Mucosa of descending colon (tissue), 3 donors: ENCODE data around the gene GDF10. TPM values are rescaled to one million over a fixed set of nuclear protein-coding genes. Genes with fewer than 3 reads are reported as not detected.
A peak's percentile ranks its signal among the peaks of the same experiment; 100 is the strongest.

ENCODE experiments used
- ATAC-seq: fragments of 200-7000 bp; cut with Tn5 transposase; one replicate; pipeline ENCODE4 v1.9.1; 2020; ENCODE audit warnings: mild to moderate bottlenecking, moderate library complexity
- DNase-seq, 3 donors: peaks; one replicate each; pipeline ENCODE4 v3.0.0-alpha.2; 2020
- H3K36me3 ChIP-seq: fragments of 200-600 bp; one replicate; pipeline ENCODE4 v1.8.0; 2021; ENCODE audit warnings: low read depth, mild to moderate bottlenecking
- H3K4me1 ChIP-seq: fragments of 200-600 bp; one replicate; pipeline ENCODE4 v1.8.0; 2021; ENCODE audit warnings: low read depth, mild to moderate bottlenecking
- H3K4me3 ChIP-seq: fragments of 200-600 bp; one replicate; pipeline ENCODE4 v1.8.0; 2021; ENCODE audit warnings: mild to moderate bottlenecking
- H3K9me3 ChIP-seq: fragments of 200-600 bp; one replicate; pipeline ENCODE4 v1.8.0; 2021; ENCODE audit warnings: mild to moderate bottlenecking
- CTCF ChIP-seq: fragments of 200-600 bp; IDR thresholded peaks from one replicate; pipeline ENCODE4 v1.8.0; 2022; ENCODE audit warnings: antibody characterized with exemption, mild to moderate bottlenecking
- intact Hi-C, 2 donors: fragments of 100-400 bp; cut with DNase I in 1 of 2; cut with micrococcal nuclease in 1 of 2; formaldehyde crosslinking; loops; one replicate each; pipeline versions ENCODE4 v1.11.0 to v1.11.1; 2022; cut with DNase I, micrococcal nuclease
- total RNA-seq, 3 donors: library from RNA; stranded (reverse); fragmentation: NEBNext Ultra II Directional in 2 of 3; extraction: Animal tissue kit (Norgen Biotek cat#: 25700) in 2 of 3; gene quantifications; one replicate each; pipeline versions ENCODE4 v1.2.1 to v1.2.4, GENCODE V29; 2021 to 2023
- donor health status: DM: no; HTN: no; CAD: no; lungs with moderate emphysema.
- donor health status: DM: no; HTN: no; CAD: no.
- donor health status: DM: no; HTN: yes; CAD: no.

Gene GDF10
- total RNA-seq, 3 donors from 2014 or later = 0.14 to 3.2 (median 0.41) TPM

DNA sequence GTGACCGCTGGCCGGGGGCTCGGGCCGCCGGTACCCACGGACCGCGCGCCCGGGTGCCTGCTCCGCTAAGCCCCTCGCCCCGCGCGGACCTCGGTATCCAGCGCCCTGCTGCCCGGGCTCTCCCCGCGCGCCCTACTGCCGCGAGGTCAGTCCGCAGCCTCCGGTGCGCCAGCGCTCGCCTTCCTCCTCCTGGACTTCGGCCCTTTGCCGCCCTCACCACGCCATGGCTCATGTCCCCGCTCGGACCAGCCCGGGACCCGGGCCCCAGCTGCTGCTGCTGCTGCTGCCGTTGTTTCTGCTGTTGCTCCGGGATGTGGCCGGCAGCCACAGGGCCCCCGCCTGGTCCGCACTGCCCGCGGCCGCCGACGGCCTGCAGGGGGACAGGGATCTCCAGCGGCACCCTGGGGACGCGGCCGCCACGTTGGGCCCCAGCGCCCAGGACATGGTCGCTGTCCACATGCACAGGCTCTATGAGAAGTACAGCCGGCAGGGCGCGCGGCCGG lies 483 bp downstream of the GDF10 start:
- H3K36me3 ChIP-seq = no peaks in the 10 kb centered on the region
- H3K4me3 ChIP-seq = no peak overlapping the region
- no peak for DNase-seq
- no peak for TF ChIP-seq CTCF
- ATAC-seq = peak; percentile 32
- H3K9me3 ChIP-seq = no peaks in the 10 kb centered on the region
- peaks cover 3% of the 10 kb centered on the region for H3K4me1 ChIP-seq
- intact Hi-C loops = no loop called here

- TF ChIP-seq CTCF = no peak
- ATAC-seq = no peak
- no peaks in the 10 kb centered on the region for H3K9me3 ChIP-seq
- no peak for DNase-seq
- H3K4me3 ChIP-seq = no peak overlapping the region
- H3K4me1 ChIP-seq = peaks cover 3% of the 10 kb centered on the region
- intact Hi-C loops = no loop called here
- H3K36me3 ChIP-seq = no peaks in the 10 kb centered on the region
Observed at GRCh38 chr10:47301833-47302232, 1.8 kb downstream of the GDF10 start.

GRCh38 chr10:47303105-47303504 lies 3.1 kb downstream of the GDF10 start:
- no peak for DNase-seq
- no peaks in the 10 kb centered on the region for H3K9me3 ChIP-seq
- peaks cover 3% of the 10 kb centered on the region for H3K4me1 ChIP-seq
- ATAC-seq = no peak
- intact Hi-C loops = no loop called here
- H3K36me3 ChIP-seq = no peaks in the 10 kb centered on the region
- H3K4me3 ChIP-seq = no peak overlapping the region
- TF ChIP-seq CTCF = no peak

- no peak for ATAC-seq
- H3K4me1 ChIP-seq = peaks cover 3% of the 10 kb centered on the region
- H3K36me3 ChIP-seq = no peaks in the 10 kb centered on the region
- intact Hi-C loops = no loop called here
- TF ChIP-seq CTCF = no peak
- no peaks in the 10 kb centered on the region for H3K9me3 ChIP-seq
- no peak for DNase-seq
- H3K4me3 ChIP-seq = no peak overlapping the region
Observed at GRCh38 chr10:47303866-47304265, 3.9 kb downstream of the GDF10 start.

GRCh38 chr10:47305566-47305965 lies 5.6 kb downstream of the GDF10 start:
- Histone ChIP-seq H3K4me1 (peaks cover 2% of the 10 kb centered on the region), H3K9me3 (no peaks in the 10 kb centered on the region), H3K4me3 (no peak overlapping the region), H3K36me3 (no peaks in the 10 kb centered on the region)
- intact Hi-C loops = no loop called here
- ATAC-seq (no peak), DNase-seq (no peak)
- no peak for TF ChIP-seq CTCF
